Fibroblast of upper back skin (primary cell): ENCODE measurements around the gene NTS.

ENCODE experiments used
- DNase-seq: peaks from one replicate; pipeline ENCODE4 v3.0.0-alpha.2; 2013

The NTS gene, protein sequence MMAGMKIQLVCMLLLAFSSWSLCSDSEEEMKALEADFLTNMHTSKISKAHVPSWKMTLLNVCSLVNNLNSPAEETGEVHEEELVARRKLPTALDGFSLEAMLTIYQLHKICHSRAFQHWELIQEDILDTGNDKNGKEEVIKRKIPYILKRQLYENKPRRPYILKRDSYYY

DNA sequence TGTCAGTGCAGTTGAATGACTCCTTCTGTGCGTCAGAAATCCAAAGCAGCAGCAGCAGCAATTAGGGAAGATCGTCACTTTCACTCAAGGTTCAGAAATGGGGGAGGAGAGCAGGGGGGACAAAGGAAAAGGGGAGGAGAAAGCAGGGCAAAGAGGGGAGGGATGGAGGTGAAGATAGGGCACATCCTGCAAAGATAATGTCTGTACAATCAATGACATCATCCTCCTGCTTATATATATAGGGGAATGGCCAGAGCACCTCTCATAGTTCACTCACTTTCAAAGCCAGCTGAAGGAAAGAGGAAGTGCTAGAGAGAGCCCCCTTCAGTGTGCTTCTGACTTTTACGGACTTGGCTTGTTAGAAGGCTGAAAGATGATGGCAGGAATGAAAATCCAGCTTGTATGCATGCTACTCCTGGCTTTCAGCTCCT, at the start of gene NTS:
Gene NTS (plus strand): TSS at position 265 of the 431 bp plus-strand sequence. CDS start 109 bp downstream, at position 374.
- peak; percentile 18 for DNase-seq

GRCh38 chr12:85825746-85826145, 48.3 kb upstream of the NTS start:
- DNase-seq: peak; percentile 16

GRCh38 chr12:85828576-85828975, 45.5 kb upstream of the NTS start:
- peak; percentile 13 for DNase-seq

DNA sequence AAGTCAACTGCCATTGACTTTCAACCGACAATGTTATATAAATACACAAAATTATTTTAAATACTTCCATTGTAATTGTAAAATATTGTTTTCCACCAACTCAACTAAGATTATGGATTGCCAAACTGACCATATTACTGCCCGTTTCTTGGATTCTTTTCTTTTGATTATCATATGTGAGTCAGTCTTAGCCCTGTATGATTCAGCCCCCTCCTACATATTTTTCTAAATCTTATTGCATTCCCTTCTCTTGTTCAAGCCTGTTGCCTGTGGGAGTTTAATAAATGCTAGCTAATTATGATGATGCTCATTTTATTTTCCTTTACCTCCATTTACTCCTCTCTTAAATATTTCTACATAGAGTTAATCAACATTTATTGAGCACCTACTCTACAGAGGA, 44.7 kb upstream of the NTS start:
- DNase-seq: peak; percentile 65

- DNase-seq: peak; percentile 21
Observed at GRCh38 chr12:85831327-85831990, 42.6 kb upstream of the NTS start.

DNA sequence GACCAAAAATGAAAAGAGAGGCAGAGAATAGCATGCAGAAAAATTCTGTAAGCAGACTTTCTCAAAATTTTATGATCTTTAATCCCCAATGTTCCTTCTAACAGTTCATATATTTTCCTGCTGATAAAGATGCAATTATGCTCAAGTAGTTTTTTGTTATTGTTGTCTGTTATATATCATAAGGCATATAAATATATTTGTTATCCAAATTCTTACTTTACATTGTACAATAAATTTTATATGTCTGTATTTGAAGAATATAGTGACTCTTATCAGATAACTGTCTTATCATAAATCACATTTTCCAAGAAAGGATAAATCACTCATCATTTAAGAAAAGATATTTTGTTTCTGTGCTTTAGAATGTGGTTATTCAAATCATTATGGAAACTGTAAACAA, 40.5 kb upstream of the NTS start:
- no peak for DNase-seq

- DNase-seq: no peak
Observed at GRCh38 chr12:85834378-85834777, 39.7 kb upstream of the NTS start.

DNA sequence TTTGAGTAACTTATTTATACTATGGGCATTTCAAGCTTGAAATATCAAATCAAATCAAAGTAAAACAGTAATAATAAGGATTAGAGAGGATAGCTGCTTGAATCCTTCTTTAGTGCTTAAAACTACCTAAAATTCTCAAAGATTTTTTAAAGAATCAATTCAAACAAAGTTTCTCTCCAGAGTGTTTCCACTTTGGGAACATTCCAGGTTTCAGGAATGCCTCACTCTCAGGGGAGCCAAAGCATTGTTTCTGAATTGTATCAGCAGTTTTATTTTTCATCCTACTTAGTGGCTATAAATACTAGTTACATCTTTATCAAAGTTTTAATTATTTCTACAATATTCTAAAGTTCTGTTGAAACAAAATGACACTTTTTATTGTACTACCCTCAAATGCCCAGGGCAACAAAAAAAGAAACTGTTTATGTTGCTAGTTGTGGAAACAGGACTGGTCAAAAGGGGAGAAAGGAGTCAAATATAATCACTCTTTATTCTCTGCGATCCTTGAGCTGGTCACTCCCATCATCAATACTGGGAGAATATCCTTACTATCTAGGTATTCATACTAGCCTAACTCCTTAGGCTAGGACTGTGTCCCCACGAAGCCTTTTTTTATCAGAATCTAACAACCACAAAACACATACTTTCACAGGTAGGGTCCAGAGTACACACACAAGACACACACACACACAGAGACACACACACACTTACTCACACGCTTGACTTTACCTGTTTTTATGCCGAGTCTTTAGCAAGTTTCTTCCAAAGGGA, 38.5 kb upstream of the NTS start:
- DNase-seq: peak; percentile 73

GRCh38 chr12:85836197-85837090, 37.7 kb upstream of the NTS start, which contains the start of gene RASSF9:
TSS of gene RASSF9 (minus strand) at chr12:85836409. CDS start at chr12:85836201, 208 bp downstream.
- DNase-seq: peak; percentile 95

DNA sequence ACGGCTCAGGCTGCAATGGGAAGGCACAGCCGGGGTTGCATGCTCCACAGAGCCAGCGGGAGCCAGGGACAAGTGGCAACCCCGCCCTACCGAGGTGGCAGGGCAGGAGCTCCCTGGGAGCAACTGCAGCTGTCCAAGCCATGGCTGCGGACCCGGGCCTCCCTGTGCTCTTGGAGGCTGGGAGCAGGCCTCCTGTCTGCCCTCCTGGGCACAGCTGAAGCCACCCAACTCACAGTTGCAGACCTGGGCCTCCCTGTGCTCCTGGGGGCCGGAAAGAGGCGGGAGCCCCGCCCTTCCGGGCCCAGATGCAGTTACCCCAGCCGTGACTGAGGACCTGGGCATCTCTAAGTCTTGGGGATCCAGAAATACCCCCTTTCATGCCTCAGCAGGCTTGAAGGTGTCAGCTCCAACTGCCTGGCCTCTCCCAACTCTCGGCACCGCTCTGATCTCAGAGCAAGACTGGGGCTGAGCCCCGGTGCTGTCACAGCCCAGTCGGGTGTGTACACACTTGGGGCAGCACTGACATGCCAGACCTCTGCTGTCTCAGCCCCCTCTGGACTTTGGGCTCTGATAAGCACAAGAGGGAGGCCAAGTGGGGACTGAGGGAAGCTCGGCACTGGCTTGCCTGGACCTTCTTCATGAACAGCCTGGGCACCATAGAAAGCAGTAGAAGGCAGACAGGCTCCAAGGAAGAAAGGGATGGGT, 30.3 kb upstream of the NTS start:
- no peak for DNase-seq

DNA sequence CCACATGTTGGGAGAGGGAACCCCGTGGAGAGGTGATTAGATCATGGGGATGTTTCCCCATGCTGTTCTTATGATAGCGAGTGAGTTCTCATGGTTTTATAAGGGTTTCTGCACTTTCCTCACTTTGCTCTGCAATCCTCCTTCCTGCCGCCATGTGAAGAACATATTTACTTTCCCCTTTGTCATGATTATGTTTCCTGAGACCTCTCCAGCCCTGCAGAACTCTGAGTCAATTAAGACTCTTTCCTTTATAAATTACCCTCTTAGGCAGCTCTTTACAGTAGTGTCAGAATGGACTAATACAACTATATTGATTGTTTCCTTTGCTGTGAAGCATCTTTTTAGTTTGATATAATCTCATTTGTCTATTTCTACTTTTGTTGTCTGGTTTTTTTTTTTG, 24.8 kb upstream of the NTS start:
- no peak for DNase-seq

DNA sequence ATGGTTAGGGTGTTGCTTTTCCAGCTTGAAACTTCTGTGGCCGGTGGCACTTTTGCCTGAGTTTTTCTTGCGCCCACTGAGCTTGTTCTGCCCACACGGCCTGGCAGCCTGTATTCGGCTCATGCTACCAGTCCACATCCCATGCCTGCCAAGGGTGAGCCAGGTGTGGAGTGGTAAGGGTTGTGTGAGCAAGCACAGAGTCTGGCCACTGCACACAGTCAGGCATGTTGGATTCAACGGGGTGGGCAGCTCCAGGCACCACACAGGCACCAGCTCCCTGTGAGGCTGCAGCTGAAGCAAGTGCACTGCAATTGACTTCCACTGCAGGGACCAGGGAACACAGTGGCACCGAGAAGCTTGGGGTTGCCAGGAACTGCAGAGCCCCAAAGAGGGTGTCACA, 18.8 kb upstream of the NTS start:
- DNase-seq: no peak

GRCh38 chr12:85856966-85857365, 17.1 kb upstream of the NTS start:
- DNase-seq: no peak

- DNase-seq: peak; percentile 73
Observed at GRCh38 chr12:85865890-85866289, 8.2 kb upstream of the NTS start.

GRCh38 chr12:85866986-85867776, 6.9 kb upstream of the NTS start:
- DNase-seq: peak; percentile 76

DNA sequence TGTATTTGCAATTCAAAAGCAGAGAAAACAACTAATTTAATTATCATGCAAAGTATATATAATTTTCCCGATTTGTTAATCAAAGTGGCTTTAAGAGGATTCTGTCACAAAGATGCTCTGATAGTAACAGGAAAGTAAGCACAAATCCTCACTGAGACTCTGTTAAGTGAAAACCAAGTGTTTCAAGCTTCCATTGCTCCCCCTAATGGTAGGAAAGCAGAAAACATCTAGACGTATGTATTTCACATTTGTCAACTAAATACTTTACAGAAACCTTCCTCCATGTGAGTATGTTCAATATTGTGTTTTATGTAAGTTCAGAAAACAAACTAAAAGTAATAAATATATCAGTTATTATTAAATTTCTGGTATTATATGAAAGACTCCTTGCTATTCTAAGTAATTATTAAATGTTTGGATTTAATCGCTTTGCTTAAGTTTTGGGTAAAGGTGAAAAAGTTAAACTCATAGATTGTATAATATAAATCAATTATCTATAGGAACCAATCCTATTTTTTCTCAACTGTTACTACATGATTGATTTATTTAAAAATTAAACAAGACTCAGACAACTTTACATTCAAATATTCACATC, 1.5 kb upstream of the NTS start:
- peak; percentile 67 for DNase-seq

GRCh38 chr12:85877459-85877858, 3.4 kb downstream of the NTS start:
- no peak for DNase-seq

GRCh38 chr12:85883763-85884162, 9.7 kb downstream of the NTS start:
- no peak for DNase-seq

GRCh38 chr12:85894653-85895052, 20.6 kb downstream of the NTS start:
- no peak for DNase-seq

- DNase-seq: peak; percentile 20
Observed at GRCh38 chr12:85920324-85920947, 46.3 kb downstream of the NTS start.
